ENCODE measurements around the gene PACRG.

Gene PACRG

GRCh38 chr6:163189609-163190008, 461.8 kb downstream of the PACRG start:
- TF ChIP-seq CTCF (conservative IDR thresholded peaks at IDR 0.05; ENCODE audit: low read depth) = no peak
- ChIA-PET POLR2A (ENCODE audit: low non-redundant PET) (no interaction called here), CTCF (no interaction called here)
- DNase-seq (ENCODE audit: low spot score) = no peak
- no peak overlapping the region for H3K27ac ChIP-seq

- no peak for TF ChIP-seq CTCF (conservative IDR thresholded peaks at IDR 0.05; ENCODE audit: low read depth)
- no peak overlapping the region for H3K27ac ChIP-seq
- CTCF ChIA-PET = interaction anchor here (0.6 kb wide), 2 partner anchors 18 to 377 kb away, joined by 4 read pairs; no protein-coding TSS in a partner anchor
- no peak for DNase-seq (ENCODE audit: low spot score)
- POLR2A ChIA-PET (ENCODE audit: low non-redundant PET) = no interaction called here
Measured at GRCh38 chr6:163190786-163191185, 463.0 kb downstream of the PACRG start.

- ChIA-PET POLR2A (ENCODE audit: low non-redundant PET) (no interaction called here), CTCF (no interaction called here)
- DNase-seq (ENCODE audit: low spot score) = no peak
- TF ChIP-seq CTCF (conservative IDR thresholded peaks at IDR 0.05; ENCODE audit: low read depth) = no peak
- no peak overlapping the region for H3K27ac ChIP-seq
Measured at GRCh38 chr6:163191704-163192537, 464.1 kb downstream of the PACRG start.

GRCh38 chr6:163192591-163192990, 464.8 kb downstream of the PACRG start:
- no peak overlapping the region for H3K27ac ChIP-seq
- no peak for DNase-seq (ENCODE audit: low spot score)
- POLR2A ChIA-PET (ENCODE audit: low non-redundant PET) = no interaction called here
- CTCF ChIA-PET = no interaction called here
- TF ChIP-seq CTCF (conservative IDR thresholded peaks at IDR 0.05; ENCODE audit: low read depth) = no peak

GRCh38 chr6:163193326-163193725, 465.6 kb downstream of the PACRG start:
- TF ChIP-seq CTCF (conservative IDR thresholded peaks at IDR 0.05; ENCODE audit: low read depth) = no peak
- H3K27ac ChIP-seq = no peak overlapping the region
- no peak for DNase-seq (ENCODE audit: low spot score)
- ChIA-PET CTCF (interaction anchor here (0.6 kb wide), 1 partner anchor 137 kb away, joined by 4 read pairs; no protein-coding TSS in a partner anchor), POLR2A (ENCODE audit: low non-redundant PET) (no interaction called here)

GRCh38 chr6:163195721-163196691, 468.2 kb downstream of the PACRG start:
- CTCF ChIA-PET = no interaction called here
- POLR2A ChIA-PET (ENCODE audit: low non-redundant PET) = no interaction called here
- no peak for TF ChIP-seq CTCF (conservative IDR thresholded peaks at IDR 0.05; ENCODE audit: low read depth)
- no peak overlapping the region for H3K27ac ChIP-seq
- no peak for DNase-seq (ENCODE audit: low spot score)

Data from RWPE1 (cell line).